Measurements from ENCODE around the gene PTTG1IP. TPM values are rescaled to one million over a fixed set of nuclear protein-coding genes. Genes with fewer than 3 reads are reported as not detected.

The PTTG1IP gene
- total and polyA plus RNA-seq, 2 of the 13 experiments (the other 11 are each of a cell fraction or from before 2014, with no cell fraction given) = 161 to 700 TPM

- 0 out of 2 replicates have a peak, but pooled peaks have one; percentile 35 for TF ChIP-seq ZNF414 (CRISPR knock-in tag; IDR thresholded peaks at IDR 0.05)
- 0 out of 2 replicates have a peak, but pooled peaks have one; percentile 16 for TF ChIP-seq PATZ1 (CRISPR knock-in tag; IDR thresholded peaks at IDR 0.05)
- TF ChIP-seq ZNF687 (CRISPR knock-in tag; IDR thresholded peaks at IDR 0.05) = peak; percentile 51
- no peak for TF ChIP-seq ZNF781 (CRISPR knock-in tag; IDR thresholded peaks at IDR 0.05; ENCODE audit: borderline replicate concordance, not compliant biosample characterization)
- TF ChIP-seq CSRNP2 (CRISPR knock-in tag; conservative IDR thresholded peaks at IDR 0.05; ENCODE audit: low read depth) = no peak
- peak; percentile 24; the same call in 1 of the 2 replicates for TF ChIP-seq FOXK1 (CRISPR knock-in tag; IDR thresholded peaks at IDR 0.05; ENCODE audit: borderline replicate concordance, low read depth)
- peak; percentile 67; the same call in 1 of the 2 replicates for TF ChIP-seq ZSCAN9 (CRISPR knock-in tag; IDR thresholded peaks at IDR 0.05; ENCODE audit: borderline replicate concordance)
- no peak for TF ChIP-seq YY1 (IDR thresholded peaks at IDR 0.05; ENCODE audit: insufficient read depth, insufficient replicate concordance, low read depth, low read length)
- TF ChIP-seq ZNF33A (CRISPR knock-in tag; IDR thresholded peaks at IDR 0.05; ENCODE audit: borderline replicate concordance) = no peak
- peak; percentile 59 for TF ChIP-seq ZNF501 (CRISPR knock-in tag; IDR thresholded peaks at IDR 0.05)
- TF ChIP-seq ARID5B (CRISPR knock-in tag; IDR thresholded peaks at IDR 0.05) = no peak
- TF ChIP-seq SOX5 (CRISPR knock-in tag; IDR thresholded peaks at IDR 0.05; ENCODE audit: borderline replicate concordance) = peak; percentile 15; the same call in 1 of the 2 replicates
- TF ChIP-seq XRCC5 (optimal IDR thresholded peaks at IDR 0.05; ENCODE audit: low read length) = peak; percentile 79
- no peak for TF ChIP-seq SRSF1 (optimal IDR thresholded peaks at IDR 0.05; ENCODE audit: low read depth, low read length)
- no peak for TF ChIP-seq ZNF143 (CRISPR knock-in tag; IDR thresholded peaks at IDR 0.05)
Observed at GRCh38 chr21:44892536-44893277, 19.2 kb upstream of the PTTG1IP start (continued).

All from HepG2 (cell line).